ENCODE results near the gene GALNT18.

The GALNT18 gene

DNA sequence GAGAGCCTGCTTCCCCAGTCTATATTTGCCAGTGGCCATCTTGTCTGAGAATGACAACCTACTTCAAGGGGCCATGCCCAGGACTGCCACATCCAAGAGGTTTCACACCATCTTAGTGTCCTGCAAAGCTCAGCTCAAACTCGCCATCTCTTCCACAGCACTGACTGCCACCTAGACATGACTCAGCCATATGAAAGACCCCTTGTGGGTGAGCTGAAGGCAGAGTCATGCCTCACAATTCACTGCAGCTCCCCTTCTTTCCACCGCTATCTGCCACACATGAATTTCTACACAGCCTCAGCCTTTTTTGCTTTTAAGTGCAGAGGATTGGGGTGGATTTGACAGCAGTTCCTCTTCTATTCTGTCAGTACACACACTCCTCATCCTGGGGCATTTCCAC is 127.5 kb downstream of the GALNT18 start:
- DNase-seq (ENCODE audit: low read depth), result no peak

- no peak for DNase-seq (ENCODE audit: low read depth)
Observed at GRCh38 chr11:11493698-11494097, 128.1 kb downstream of the GALNT18 start.

- no peak for DNase-seq (ENCODE audit: low read depth)
Observed at GRCh38 chr11:11491589-11491988, 130.2 kb downstream of the GALNT18 start.

DNA sequence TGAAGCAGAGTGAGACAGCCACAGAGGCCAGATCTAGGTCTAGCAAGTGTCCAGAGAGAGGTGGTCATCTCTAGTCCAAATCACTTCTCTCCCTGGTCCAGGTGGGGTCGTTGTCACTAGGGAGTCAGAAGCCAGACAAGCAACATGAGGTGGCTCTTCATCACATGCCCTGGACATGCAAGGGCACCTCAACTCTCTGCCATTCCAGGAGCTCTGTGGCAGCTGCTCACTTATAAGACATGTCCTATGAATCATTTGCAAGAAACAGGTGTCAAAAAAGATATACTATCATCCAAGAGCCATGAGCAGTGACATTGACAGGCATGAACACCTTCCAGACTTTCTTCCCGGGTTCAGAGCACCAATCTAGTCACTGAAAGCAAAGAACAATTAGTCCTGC is 130.8 kb downstream of the GALNT18 start:
- no peak for DNase-seq (ENCODE audit: low read depth)

DNA sequence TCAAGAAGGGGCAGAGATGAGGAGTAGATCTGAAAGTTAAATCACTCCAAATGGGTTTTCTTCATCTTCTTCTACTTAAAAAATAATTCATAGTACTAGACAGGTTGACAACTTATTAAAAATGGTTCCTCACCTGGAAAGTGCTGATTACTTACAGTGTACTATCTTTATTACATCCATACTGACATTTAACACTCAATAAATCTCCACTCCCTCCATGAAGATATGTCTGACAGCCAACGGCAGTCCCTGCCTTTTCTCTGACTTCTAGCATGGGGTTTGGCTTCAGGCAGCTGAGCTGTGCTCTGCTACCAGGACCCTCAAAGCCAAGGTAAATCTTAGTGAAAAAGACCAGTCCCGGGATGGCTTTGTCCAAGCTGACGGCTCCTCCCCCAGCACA is 135.4 kb downstream of the GALNT18 start:
- DNase-seq (ENCODE audit: low read depth), result no peak

- DNase-seq (ENCODE audit: low read depth), result no peak
Observed at GRCh38 chr11:11486002-11486401, 135.8 kb downstream of the GALNT18 start.

DNA sequence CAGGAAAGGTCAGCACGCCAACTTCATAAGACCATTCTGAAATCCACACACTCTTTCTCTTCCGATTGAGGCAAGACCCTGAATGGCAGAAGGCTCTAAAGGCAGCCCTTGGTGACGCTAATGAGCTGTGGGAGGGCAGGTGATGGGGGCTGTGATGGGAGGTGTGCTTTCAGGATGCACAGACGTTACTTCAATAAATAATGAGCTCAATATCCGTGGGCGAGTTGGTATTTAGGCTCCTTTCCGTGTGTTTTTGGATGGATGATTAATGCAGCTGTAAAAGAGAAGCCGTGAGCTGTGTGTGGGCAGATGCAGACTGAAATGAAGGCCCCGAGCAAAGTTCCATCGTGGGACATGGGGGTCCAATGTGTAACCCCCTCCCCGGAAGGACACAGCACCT is 138.2 kb downstream of the GALNT18 start:
- no peak for DNase-seq (ENCODE audit: low read depth)

GRCh38 chr11:11482730-11483129 is 139.1 kb downstream of the GALNT18 start:
- no peak for DNase-seq (ENCODE audit: low read depth)

DNA sequence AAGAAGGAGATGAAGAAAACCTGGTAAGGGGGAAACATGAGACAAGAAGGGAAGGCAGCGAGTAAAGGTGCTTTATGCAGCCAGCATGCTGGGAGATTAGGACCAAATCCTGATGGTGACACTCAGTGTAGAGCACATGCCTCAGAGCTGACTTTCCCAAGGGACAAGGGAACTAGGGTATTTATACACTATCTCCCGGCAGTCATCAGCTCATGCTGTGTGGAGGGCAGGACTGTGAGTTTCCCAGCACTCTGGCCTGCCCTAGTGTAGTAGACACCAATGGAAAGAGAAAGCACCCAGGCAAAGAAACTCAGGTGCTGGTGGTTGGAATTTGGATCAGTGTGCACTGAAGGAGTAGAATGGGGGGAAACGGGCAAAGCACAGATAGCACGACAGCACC is 140.4 kb downstream of the GALNT18 start:
- DNase-seq (ENCODE audit: low read depth), result no peak

DNA sequence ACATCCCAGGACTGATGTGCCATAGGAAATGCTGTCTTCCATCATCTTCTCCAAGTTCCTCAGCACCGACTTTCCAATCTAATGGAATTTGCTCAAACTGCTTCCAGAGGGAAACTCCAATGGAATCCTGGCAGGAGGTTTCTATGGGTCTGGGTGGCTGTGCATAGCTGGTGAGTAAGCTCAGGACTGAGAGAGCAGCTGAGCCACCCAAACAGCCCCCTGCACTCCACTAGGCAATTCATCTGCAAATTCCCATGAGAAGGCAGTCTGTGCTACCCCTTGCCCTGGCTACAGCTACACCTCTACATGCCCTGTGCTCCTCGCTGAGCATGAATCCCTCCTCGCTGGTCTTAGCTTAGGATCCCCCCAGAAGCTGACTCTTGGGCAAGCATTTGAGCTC is 140.8 kb downstream of the GALNT18 start:
- DNase-seq (ENCODE audit: low read depth), result no peak

GRCh38 chr11:11478687-11479086 is 143.1 kb downstream of the GALNT18 start:
- DNase-seq (ENCODE audit: low read depth), result no peak

GRCh38 chr11:11477695-11478420 is 143.9 kb downstream of the GALNT18 start:
- DNase-seq (ENCODE audit: low read depth), result no peak

- DNase-seq (ENCODE audit: low read depth), result no peak
Observed at GRCh38 chr11:11476971-11477645, 144.7 kb downstream of the GALNT18 start.

DNA sequence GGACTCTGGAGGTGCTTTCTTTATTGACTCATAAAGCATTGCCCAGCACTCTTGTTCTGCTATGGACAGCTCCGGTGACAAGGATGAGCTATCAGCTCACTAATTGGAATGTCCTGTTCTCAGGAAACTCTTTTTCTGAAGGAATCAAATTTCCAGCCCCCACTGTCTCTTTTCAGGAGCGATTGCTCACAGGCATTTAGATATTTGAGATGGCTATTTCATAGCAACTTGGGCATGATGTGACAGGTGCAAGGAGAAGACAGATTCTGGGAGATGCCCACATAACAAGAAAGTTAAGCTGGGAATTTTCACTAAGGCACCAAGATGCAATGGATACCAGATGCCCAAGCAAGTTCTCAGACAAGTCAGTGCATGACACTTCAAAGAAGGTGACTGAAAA is 145.3 kb downstream of the GALNT18 start:
- no peak for DNase-seq (ENCODE audit: low read depth)

GRCh38 chr11:11472106-11472505 is 149.7 kb downstream of the GALNT18 start:
- no peak for DNase-seq (ENCODE audit: low read depth)

DNA sequence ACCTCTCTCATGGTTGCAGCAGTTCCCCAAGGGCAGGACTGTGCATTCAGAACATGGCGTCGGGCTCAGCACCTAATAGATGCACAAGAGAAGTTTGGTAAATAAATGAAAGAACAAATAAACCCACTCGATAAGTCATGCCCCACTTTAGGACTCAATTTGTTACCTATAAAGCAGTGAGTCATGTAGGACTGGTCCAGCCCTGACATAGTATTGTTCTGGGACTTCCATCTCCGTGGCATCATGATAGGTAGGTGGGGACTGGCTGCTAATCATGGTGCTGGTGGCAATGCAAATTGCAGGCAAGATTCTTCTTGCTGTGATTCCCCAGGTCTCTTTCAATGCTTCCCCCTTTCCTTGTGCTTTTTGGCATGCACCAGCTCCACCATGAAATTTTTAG is 150.6 kb downstream of the GALNT18 start:
- no peak for DNase-seq (ENCODE audit: low read depth)

DNA sequence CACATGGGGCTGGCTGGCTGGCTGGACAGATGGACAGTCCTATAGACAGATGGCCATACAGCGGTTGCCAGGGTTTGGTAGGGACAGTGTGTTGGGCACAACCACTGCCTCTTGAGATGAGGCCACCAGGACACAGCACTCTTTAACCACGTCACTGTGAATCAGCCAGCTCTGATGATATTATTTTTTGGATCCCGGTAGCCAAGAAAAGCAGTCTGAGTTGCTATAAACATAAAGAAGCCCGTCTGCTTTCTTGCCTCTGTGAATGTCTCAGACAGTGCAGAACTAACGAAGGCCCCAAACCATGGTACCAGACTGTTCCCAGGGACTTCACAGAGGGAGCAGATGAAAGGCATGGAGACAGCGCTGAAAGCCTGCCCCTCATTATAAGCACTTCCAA is 152.9 kb downstream of the GALNT18 start:
- DNase-seq (ENCODE audit: low read depth), result no peak

GRCh38 chr11:11467312-11467711 is 154.5 kb downstream of the GALNT18 start:
- DNase-seq (ENCODE audit: low read depth), result no peak

GRCh38 chr11:11464555-11464954 is 157.2 kb downstream of the GALNT18 start:
- DNase-seq (ENCODE audit: low read depth), result no peak

GRCh38 chr11:11463405-11463804 is 158.4 kb downstream of the GALNT18 start:
- DNase-seq (ENCODE audit: low read depth), result no peak

- DNase-seq (ENCODE audit: low read depth), result no peak
Observed at GRCh38 chr11:11461473-11461872, 160.3 kb downstream of the GALNT18 start.

DNA sequence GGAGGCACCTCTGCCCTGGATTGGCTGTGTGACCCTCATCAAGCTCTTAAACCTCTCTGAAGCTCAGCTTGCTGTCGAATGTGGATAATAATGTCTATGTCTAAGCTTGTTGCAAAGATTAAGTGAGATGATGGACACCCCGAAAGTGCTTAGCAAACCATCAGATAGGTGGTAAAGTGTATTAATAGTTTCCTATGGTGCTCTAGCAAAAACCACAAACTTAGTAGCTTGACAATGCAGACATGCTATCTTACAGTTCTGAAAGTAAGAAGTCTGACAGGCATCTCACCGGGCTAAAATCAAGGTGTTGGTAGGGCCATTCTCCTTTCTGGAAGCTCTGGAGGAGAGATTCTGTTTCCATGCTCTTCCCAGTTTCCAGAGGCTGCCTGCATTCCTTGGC is 162.2 kb downstream of the GALNT18 start:
- no peak for DNase-seq (ENCODE audit: low read depth)

- no peak for DNase-seq (ENCODE audit: low read depth)
Observed at GRCh38 chr11:11458485-11458884, 163.3 kb downstream of the GALNT18 start.

DNA sequence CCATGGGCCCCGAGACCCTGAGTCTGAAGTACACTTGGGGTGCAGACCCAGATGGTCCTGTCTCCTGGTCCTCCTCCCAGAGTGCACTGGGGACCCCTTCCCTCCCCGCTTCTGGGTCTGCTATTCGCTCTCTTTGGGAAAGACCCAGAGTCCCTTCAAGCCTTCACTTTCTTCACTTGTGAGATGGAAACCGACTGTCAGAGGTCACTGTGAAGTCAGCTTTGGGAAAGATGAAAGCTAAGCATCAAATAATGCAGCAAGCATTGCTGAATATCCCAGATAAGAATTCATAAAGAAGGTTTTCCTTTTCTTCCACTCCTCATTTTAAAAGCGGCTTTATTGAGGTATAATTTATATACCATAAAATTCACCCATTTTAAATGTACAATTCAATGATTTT is 163.8 kb downstream of the GALNT18 start:
- DNase-seq (ENCODE audit: low read depth), result no peak
